HG02852 (cell line): ENCODE results near the gene TUT1.
"Not testable (repeated sequence)": the region's sequence is repeated elsewhere in the genome, so short reads cannot be mapped to it uniquely, and the experiment has no call there.

ENCODE experiments used
- ATAC-seq: cut with Tn5 transposase; IDR thresholded peaks from one replicate; pipeline ENCODE4 v1.9.1; 2021; ENCODE audit warnings: mild to moderate bottlenecking, moderate library complexity; ENCODE audit not compliant: unreplicated experiment

The TUT1 gene

GRCh38 chr11:62591448-62592145 is at the start of gene TUT1:
Gene TUT1, minus strand, starts transcription at chr11:62591523. Its CDS starts 38 bp downstream, at chr11:62591485.
- ATAC-seq = peak; percentile 85

- no peak for ATAC-seq
These were observed 41.2 kb upstream of the TUT1 start for GRCh38 chr11:62632492-62632891.

GRCh38 chr11:62627713-62628112 is 36.4 kb upstream of the TUT1 start:
- ATAC-seq = no peak

GRCh38 chr11:62622476-62623089 is 31.3 kb upstream of the TUT1 start:
- no peak for ATAC-seq

- ATAC-seq = peak; percentile 92
These were observed 30.5 kb upstream of the TUT1 start, which contains the start of gene B3GAT3 for GRCh38 chr11:62621567-62622470. Gene B3GAT3, minus strand, starts transcription at chr11:62621986. Its CDS starts 39 bp downstream, at chr11:62621947.

- ATAC-seq = no peak
These were observed 29.8 kb upstream of the TUT1 start for GRCh38 chr11:62621027-62621566.

GRCh38 chr11:62616957-62617356 is 25.6 kb upstream of the TUT1 start:
- ATAC-seq = not testable (repeated sequence)

- ATAC-seq = no peak
These were observed 24.2 kb upstream of the TUT1 start for GRCh38 chr11:62615521-62615920.

- no peak for ATAC-seq
These were observed 23.0 kb upstream of the TUT1 start for GRCh38 chr11:62614275-62614674.

- ATAC-seq = no peak
These were observed 22.0 kb upstream of the TUT1 start for GRCh38 chr11:62613291-62613778.

GRCh38 chr11:62612366-62613290 is 21.3 kb upstream of the TUT1 start, which contains the start of the genes EML3 and ROM1:
Gene EML3, minus strand, starts transcription at chr11:62612775. Its CDS starts 318 bp downstream, at chr11:62612457.
Gene ROM1, plus strand, starts transcription at chr11:62613257. Its CDS starts 25 bp downstream, at chr11:62613282.
- ATAC-seq = peak; percentile 68

- ATAC-seq = peak; percentile 27
These were observed 20.5 kb upstream of the TUT1 start for GRCh38 chr11:62611705-62612365.

GRCh38 chr11:62610814-62611704 is 19.7 kb upstream of the TUT1 start:
- ATAC-seq = no peak

- no peak for ATAC-seq
These were observed 19.1 kb upstream of the TUT1 start for GRCh38 chr11:62610403-62610802.

- no peak for ATAC-seq
These were observed 17.5 kb upstream of the TUT1 start for GRCh38 chr11:62608776-62609175.

GRCh38 chr11:62607714-62608113 is 16.4 kb upstream of the TUT1 start:
- ATAC-seq = no peak

- ATAC-seq = no peak
These were observed 14.6 kb upstream of the TUT1 start for GRCh38 chr11:62605902-62606301.

- no peak for ATAC-seq
These were observed 14.1 kb upstream of the TUT1 start for GRCh38 chr11:62605467-62605866.
